Measurements from ENCODE around the gene COPS7A.

COPS7A gene

DNA sequence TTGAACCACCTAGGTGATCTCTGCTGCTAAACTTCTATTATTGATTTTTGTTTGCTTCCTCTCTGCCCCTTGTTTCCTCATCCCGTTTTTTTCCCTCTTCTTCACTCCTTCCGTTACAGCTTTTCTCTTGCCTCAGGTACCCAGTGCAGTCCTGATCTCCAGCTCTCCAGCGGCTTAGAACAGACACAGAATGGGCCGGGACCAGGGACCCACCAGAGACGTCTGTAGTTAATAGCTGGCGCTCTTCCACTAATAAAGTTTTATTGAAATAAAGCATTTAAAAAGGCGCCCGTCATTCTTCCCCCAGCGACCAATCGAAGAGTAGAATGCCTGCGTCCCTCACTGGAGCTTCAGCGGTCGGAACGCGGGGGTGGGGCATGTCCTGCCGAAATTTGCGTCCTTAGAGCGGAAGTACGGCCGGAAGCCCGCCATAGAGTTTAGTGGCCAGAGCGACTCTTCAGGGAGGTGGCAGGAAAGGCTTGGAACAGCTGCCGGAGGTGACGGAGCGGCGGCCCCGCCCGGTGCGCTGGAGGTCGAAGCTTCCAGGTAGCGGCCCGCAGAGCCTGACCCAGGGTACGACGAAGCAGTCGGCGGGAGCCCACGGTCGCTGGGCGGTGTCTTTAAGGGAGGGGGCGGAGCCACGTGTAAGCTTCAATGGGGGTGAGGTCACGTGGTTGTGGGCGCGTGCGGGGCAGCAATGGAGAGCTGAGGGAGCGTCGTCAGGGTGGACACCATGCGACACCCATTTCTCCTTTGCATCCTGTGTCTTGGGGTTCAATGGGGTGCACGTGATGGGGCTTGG lies at the start of gene COPS7A:
TSS of gene COPS7A (plus strand) at position 440 of the 802 bp plus-strand sequence. CDS start 611 bp downstream, outside the sequence.
- DNase-seq (ENCODE audit: low spot score): peak; percentile 100

DNA sequence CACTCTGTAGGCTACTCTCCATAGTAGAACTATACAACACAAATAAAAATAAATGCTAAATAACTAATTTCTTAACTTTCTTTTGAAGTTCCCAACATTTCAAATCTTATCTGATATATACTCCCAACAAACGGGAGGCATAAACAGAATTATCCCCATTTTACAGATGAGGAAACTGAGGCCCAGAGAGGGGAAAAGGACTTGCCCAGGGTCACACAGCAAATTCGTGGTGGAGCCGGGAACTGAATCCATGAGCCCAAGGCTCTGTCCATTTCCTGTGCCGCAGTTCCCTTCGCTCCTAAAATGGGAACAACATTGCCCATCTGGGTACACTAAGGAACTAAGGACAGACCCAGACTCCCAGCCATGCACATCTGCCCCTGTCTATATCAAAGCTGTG lies 46.9 kb upstream of the COPS7A start:
- DNase-seq (ENCODE audit: low spot score): no peak

- peak; percentile 74 for DNase-seq (ENCODE audit: low spot score)
Measured at GRCh38 chr12:6684609-6685008, 39.2 kb upstream of the COPS7A start.

DNA sequence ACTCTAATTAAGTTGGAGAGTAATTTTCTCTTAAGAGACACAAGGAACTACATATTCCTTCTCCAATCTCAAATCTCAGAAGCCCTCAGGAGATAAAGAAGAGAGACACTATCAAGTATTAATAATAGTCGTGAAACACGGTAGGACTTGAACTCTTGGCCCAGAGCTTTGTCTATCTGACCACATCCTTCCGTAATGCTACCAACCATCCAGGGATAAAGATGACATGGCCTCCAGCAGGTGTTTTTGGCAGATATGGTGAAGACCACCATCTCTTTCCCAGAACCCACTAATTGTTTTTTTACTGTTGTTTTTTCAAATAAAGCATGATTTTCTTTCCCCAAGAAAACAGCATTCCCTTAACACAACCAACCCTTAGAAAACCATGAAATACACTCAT lies 38.0 kb upstream of the COPS7A start:
- no peak for DNase-seq (ENCODE audit: low spot score)

GRCh38 chr12:6688543-6688998 lies 35.3 kb upstream of the COPS7A start:
- DNase-seq (ENCODE audit: low spot score): peak; percentile 82

- DNase-seq (ENCODE audit: low spot score): peak; percentile 99
Measured at GRCh38 chr12:6688999-6689882, 34.6 kb upstream of the COPS7A start, which contains the start of gene ZNF384. TSS of gene ZNF384 (minus strand) at chr12:6689375. CDS start at chr12:6679520, 9,855 bp downstream.

DNA sequence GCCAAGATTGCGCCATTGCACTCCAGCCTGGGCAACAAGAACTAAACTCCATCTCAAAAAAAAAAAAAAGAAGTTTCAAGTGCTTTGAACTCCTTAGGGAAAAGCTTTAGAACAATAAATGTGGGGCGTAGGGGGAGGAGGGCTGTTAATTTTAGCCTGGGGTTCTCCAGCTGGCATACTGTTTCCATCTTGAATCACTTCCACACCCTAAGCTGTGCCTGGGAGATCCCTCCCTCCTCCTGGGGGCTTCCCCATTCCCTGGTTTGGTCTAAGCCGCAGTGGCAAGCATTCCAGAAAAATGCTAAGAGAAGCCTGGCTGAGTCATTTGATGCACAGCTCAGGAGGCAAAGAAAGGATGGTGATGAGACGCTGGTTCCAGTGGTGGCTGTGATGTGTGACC lies 32.4 kb upstream of the COPS7A start:
- DNase-seq (ENCODE audit: low spot score): no peak

DNA sequence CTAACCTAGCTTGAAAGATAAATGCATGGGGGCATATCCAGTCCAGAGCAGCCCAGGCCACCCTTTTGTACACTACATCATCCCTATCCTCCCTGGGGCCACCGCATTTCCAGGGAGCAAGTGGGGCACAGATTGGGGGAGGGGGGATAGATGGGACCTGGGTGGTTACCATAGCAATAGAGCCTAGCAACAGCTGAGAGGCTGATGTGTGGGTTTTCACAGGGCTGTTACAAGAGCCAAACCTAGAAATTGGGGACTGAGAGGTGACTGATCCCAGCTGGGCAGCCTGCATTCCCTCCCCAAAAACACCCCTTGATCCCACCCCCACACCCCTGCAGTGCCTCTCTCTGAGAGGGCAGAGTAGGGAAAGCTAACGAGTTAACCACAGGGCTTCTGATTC lies 31.0 kb upstream of the COPS7A start:
- no peak for DNase-seq (ENCODE audit: low spot score)

- no peak for DNase-seq (ENCODE audit: low spot score)
Measured at GRCh38 chr12:6693832-6694355, 30.0 kb upstream of the COPS7A start.

- no peak for DNase-seq (ENCODE audit: low spot score)
Measured at GRCh38 chr12:6694701-6695100, 29.1 kb upstream of the COPS7A start.

- peak; percentile 50 for DNase-seq (ENCODE audit: low spot score)
Measured at GRCh38 chr12:6695313-6696045, 28.4 kb upstream of the COPS7A start.

- peak; percentile 97 for DNase-seq (ENCODE audit: low spot score)
Measured at GRCh38 chr12:6696690-6697583, 26.9 kb upstream of the COPS7A start.

- DNase-seq (ENCODE audit: low spot score): peak; percentile 49
Measured at GRCh38 chr12:6697584-6698351, 26.1 kb upstream of the COPS7A start.

- no peak for DNase-seq (ENCODE audit: low spot score)
Measured at GRCh38 chr12:6698352-6699046, 25.3 kb upstream of the COPS7A start.

DNA sequence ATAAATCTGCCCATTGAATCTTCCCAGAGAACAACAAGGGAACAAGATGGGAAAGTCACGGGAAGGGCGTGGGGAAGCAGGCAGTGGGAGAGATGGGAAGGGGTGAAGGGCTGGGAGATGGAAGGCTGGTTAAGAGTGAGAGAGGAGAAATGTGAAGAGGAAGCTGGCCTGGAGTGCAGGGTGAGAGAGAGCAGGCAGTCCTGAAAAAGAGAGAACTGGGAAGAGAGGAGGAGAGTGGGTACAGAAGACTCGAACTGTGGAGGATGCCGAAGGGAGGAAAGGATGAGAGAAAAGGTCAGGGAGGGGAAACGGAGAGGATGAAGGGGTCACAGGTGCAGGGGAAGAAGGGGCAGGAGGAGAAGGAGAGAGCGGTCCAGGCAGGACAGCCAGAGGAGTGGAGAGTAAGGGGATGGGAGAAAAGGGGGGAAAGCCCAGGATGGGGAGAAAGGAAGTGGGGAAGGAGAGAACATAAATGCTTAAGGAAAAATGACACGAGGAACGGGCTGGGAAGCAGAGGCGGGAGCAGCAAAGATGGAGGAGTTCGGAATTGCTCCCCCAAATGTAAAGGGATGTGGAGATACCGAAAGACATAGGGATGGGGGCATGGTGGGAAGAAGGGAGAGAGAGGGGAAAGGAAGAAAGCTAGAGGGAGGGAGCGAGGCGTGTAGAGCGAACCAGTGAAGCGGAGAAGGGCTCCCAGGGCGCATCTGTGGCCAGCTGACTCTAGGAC lies 24.4 kb upstream of the COPS7A start:
- DNase-seq (ENCODE audit: low spot score): no peak

DNA sequence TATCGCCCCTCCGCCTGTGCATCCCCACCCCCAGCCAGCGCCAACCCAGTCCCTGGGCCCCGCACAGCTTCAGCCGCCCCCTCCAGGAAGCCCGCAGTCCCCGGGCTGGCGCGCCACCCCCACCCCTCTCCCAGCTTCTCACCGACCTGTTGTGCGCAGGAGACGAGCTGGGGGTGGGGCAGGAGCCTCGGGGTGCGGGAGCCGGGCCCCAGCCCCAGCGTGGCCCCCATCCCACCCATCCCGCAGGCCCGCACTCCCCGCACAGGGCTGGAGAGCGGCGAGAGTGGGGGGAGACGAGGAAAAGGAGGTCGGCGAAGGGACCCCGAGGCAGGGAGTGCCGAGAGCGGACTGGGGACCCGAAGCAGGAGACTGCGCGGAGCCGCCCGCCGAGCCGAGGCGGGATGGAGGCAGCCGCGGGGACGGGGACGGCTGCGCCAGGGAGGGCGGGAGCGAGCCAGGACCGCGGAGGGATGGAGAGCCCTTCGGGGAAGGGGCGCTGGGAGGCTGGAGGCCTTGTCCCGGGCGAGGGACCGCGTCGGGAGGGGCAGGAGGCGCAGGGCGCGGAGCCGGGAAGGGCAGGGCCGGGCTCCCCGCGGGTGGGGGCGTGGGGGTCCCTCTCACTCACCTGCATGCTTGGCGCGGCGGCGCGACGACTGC lies 23.7 kb upstream of the COPS7A start:
- no peak for DNase-seq (ENCODE audit: low spot score)

DNA sequence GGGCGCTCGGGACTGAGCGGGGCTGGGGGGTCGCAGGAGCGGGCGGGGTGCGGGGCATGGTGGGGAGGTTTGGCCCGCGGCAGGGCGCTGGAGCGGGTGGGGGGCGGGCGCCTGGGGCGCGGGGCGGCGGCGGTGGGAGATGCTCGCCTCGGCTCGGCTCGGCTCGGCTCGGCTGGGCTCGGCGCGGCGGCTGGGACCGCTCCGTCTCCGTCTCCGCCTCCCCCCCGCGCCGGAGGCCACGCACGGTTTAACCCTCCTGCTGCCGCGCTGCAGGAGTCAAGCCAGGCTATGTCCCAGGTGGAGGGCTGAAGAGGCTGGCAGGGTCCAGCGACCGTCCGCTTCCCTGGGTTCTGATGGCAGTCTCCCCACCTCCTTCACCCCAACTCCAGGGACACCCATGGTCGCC lies 23.2 kb upstream of the COPS7A start, which contains the start of gene PIANP:
TSS of gene PIANP (minus strand) at position 170 of the 406 bp plus-strand sequence. CDS start 2,754 bp downstream, outside the sequence.
- DNase-seq (ENCODE audit: low spot score): no peak

Measured in NAMALWA (cell line).